ENCODE data around the gene KCTD16.

DNA sequence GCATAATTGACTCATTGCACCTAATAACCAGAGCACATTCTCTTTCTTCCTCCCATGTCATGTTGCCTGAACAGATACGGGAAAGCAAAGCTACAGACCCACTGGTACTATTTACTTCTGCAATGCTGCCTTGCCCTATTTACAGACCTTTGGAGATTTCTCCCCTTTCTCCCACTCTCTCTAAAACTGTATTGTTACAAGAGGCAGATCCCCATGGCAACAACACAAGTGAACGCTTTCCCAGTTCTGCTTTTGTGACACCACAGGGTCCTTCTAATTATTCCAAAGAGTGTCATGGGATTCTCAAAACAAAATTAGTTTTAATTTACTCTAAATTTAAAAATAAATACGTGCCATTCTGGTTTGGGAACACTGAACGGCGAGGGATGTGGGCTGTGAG, 104.7 kb downstream of the KCTD16 start:
- TF ChIP-seq SETDB1 (IDR thresholded peaks at IDR 0.05; ENCODE audit: insufficient read length, low read length), result no peak
- no peak for TF ChIP-seq ZNF239 (tag by site-specific recombination; IDR thresholded peaks at IDR 0.05)
- no peak for TF ChIP-seq ZNF510 (tag by site-specific recombination; IDR thresholded peaks at IDR 0.05; ENCODE audit: insufficient replicate concordance)
- TF ChIP-seq, protein P1, sequence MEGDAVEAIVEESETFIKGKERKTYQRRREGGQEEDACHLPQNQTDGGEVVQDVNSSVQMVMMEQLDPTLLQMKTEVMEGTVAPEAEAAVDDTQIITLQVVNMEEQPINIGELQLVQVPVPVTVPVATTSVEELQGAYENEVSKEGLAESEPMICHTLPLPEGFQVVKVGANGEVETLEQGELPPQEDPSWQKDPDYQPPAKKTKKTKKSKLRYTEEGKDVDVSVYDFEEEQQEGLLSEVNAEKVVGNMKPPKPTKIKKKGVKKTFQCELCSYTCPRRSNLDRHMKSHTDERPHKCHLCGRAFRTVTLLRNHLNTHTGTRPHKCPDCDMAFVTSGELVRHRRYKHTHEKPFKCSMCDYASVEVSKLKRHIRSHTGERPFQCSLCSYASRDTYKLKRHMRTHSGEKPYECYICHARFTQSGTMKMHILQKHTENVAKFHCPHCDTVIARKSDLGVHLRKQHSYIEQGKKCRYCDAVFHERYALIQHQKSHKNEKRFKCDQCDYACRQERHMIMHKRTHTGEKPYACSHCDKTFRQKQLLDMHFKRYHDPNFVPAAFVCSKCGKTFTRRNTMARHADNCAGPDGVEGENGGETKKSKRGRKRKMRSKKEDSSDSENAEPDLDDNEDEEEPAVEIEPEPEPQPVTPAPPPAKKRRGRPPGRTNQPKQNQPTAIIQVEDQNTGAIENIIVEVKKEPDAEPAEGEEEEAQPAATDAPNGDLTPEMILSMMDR (tag by site-specific recombination; IDR thresholded peaks at IDR 0.05), result no peak
- TF ChIP-seq PRDM1 (tag by site-specific recombination; IDR thresholded peaks at IDR 0.05), result no peak
- TF ChIP-seq ZNF555 (tag by site-specific recombination; conservative IDR thresholded peaks at IDR 0.05), result no peak
- TF ChIP-seq, protein P2, sequence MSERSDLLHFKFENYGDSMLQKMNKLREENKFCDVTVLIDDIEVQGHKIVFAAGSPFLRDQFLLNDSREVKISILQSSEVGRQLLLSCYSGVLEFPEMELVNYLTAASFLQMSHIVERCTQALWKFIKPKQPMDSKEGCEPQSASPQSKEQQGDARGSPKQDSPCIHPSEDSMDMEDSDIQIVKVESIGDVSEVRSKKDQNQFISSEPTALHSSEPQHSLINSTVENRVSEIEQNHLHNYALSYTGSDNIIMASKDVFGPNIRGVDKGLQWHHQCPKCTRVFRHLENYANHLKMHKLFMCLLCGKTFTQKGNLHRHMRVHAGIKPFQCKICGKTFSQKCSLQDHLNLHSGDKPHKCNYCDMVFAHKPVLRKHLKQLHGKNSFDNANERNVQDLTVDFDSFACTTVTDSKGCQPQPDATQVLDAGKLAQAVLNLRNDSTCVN (tag by site-specific recombination; optimal IDR thresholded peaks at IDR 0.05), result no peak
- no peak for TF ChIP-seq ZNF792 (tag by site-specific recombination; IDR thresholded peaks at IDR 0.05)
- TF ChIP-seq ZNF350 (tag by site-specific recombination; IDR thresholded peaks at IDR 0.05), result no peak
- TF ChIP-seq ZNF560 (tag by site-specific recombination; IDR thresholded peaks at IDR 0.05; ENCODE audit: borderline replicate concordance), result no peak
- no peak for TF ChIP-seq ZNF366 (tag by site-specific recombination; conservative IDR thresholded peaks at IDR 0.05)
- TF ChIP-seq KLF16 (tag by site-specific recombination; IDR thresholded peaks at IDR 0.05), result no peak
- TF ChIP-seq ZNF146 (tag by site-specific recombination; IDR thresholded peaks at IDR 0.05), result no peak
- no peak for TF ChIP-seq ZNF600 (tag by site-specific recombination; IDR thresholded peaks at IDR 0.05)
